Muscle layer of colon (tissue), 2 donors: ENCODE data around the gene CACNA1D.

Experiments
- H3K27ac ChIP-seq: one replicate; pipeline ENCODE4 v1.7.0; 2013; ENCODE audit warnings: low read depth, mild to moderate bottlenecking, low read length, moderate library complexity
- H3K27me3 ChIP-seq, 2 donors: one replicate each; pipeline ENCODE4 v1.7.0; 2013; ENCODE audit warnings: low read length in 2 of 2, mild to moderate bottlenecking in 2 of 2; ENCODE audit not compliant: insufficient read depth in 2 of 2, control insufficient read depth in 1 of 2
- H3K36me3 ChIP-seq: one replicate; pipeline ENCODE4 v1.7.0; 2013; ENCODE audit warnings: mild to moderate bottlenecking, low read length; ENCODE audit not compliant: insufficient read depth
- H3K4me1 ChIP-seq: one replicate; pipeline ENCODE4 v1.7.0; 2013; ENCODE audit warnings: mild to moderate bottlenecking, low read length; ENCODE audit not compliant: insufficient read depth
- H3K4me3 ChIP-seq, 2 donors: one replicate each; pipeline ENCODE4 v1.7.0; 2013; ENCODE audit warnings: low read length in 2 of 2, low read depth in 1 of 2, mild to moderate bottlenecking in 1 of 2, moderate library complexity in 1 of 2
- H3K9ac ChIP-seq: one replicate; pipeline ENCODE4 v1.7.0; 2013; ENCODE audit warnings: low read length
- H3K9me3 ChIP-seq: one replicate; pipeline ENCODE4 v1.7.0; 2013; ENCODE audit warnings: mild to moderate bottlenecking, low read length
- donor health status: abdominal sarcoma.
- donor health status: Adenocarcinoma of cecum.

Gene CACNA1D

GRCh38 chr3:53709860-53710674 lies 215.7 kb downstream of the CACNA1D start:
- H3K27me3 ChIP-seq = no peaks in the 10 kb centered on the region
- no peaks in the 10 kb centered on the region for H3K9me3 ChIP-seq
- no peak overlapping the region for H3K4me3 ChIP-seq
- no peak overlapping the region for H3K9ac ChIP-seq
- no peak overlapping the region for H3K27ac ChIP-seq
- no peaks in the 10 kb centered on the region for H3K36me3 ChIP-seq
- peaks cover 7% of the 10 kb centered on the region for H3K4me1 ChIP-seq

- no peak overlapping the region for H3K27ac ChIP-seq
Measured at GRCh38 chr3:53711387-53711786, 217.0 kb downstream of the CACNA1D start.

GRCh38 chr3:53712817-53713388 lies 218.5 kb downstream of the CACNA1D start:
- H3K9ac ChIP-seq = no peak overlapping the region
- no peak overlapping the region for H3K4me3 ChIP-seq
- H3K27ac ChIP-seq = no peak overlapping the region
- H3K9me3 ChIP-seq = no peaks in the 10 kb centered on the region
- H3K27me3 ChIP-seq = no peaks in the 10 kb centered on the region
- H3K4me1 ChIP-seq = peaks cover 7% of the 10 kb centered on the region
- no peaks in the 10 kb centered on the region for H3K36me3 ChIP-seq

More at GRCh38 chr3:53711387-53711786, 217.0 kb downstream of the CACNA1D start:
- H3K4me3 ChIP-seq = no peak overlapping the region
- H3K4me1 ChIP-seq = peaks cover 7% of the 10 kb centered on the region
- H3K9me3 ChIP-seq = no peaks in the 10 kb centered on the region
- H3K36me3 ChIP-seq = no peaks in the 10 kb centered on the region
- no peak overlapping the region for H3K9ac ChIP-seq
- H3K27me3 ChIP-seq = no peaks in the 10 kb centered on the region

GRCh38 chr3:53713626-53714025 lies 219.2 kb downstream of the CACNA1D start:
- no peak overlapping the region for H3K4me3 ChIP-seq
- H3K9me3 ChIP-seq = no peaks in the 10 kb centered on the region
- H3K4me1 ChIP-seq = peaks cover 7% of the 10 kb centered on the region
- no peaks in the 10 kb centered on the region for H3K36me3 ChIP-seq
- no peak overlapping the region for H3K27ac ChIP-seq
- H3K27me3 ChIP-seq = no peaks in the 10 kb centered on the region
- no peak overlapping the region for H3K9ac ChIP-seq

GRCh38 chr3:53715815-53716483 lies 221.5 kb downstream of the CACNA1D start:
- Histone ChIP-seq H3K27ac (no peak overlapping the region), H3K9ac (no peak overlapping the region), H3K4me1 (no peaks in the 10 kb centered on the region)

GRCh38 chr3:53716998-53717397 lies 222.6 kb downstream of the CACNA1D start:
- Histone ChIP-seq H3K4me1 (no peaks in the 10 kb centered on the region), H3K4me3 (no peak overlapping the region), H3K36me3 (no peaks in the 10 kb centered on the region), H3K27ac (no peak overlapping the region), H3K9ac (no peak overlapping the region), H3K27me3 (no peaks in the 10 kb centered on the region), H3K9me3 (no peaks in the 10 kb centered on the region)

More at GRCh38 chr3:53715815-53716483, 221.5 kb downstream of the CACNA1D start:
- H3K27me3 ChIP-seq = no peaks in the 10 kb centered on the region
- no peaks in the 10 kb centered on the region for H3K36me3 ChIP-seq
- no peak overlapping the region for H3K4me3 ChIP-seq
- H3K9me3 ChIP-seq = no peaks in the 10 kb centered on the region

GRCh38 chr3:53718462-53718861 lies 224.1 kb downstream of the CACNA1D start:
- no peaks in the 10 kb centered on the region for H3K9me3 ChIP-seq
- H3K4me3 ChIP-seq = no peak overlapping the region
- H3K9ac ChIP-seq = no peak overlapping the region
- no peaks in the 10 kb centered on the region for H3K4me1 ChIP-seq
- H3K27me3 ChIP-seq = no peaks in the 10 kb centered on the region
- H3K36me3 ChIP-seq = no peaks in the 10 kb centered on the region
- H3K27ac ChIP-seq = no peak overlapping the region

- no peaks in the 10 kb centered on the region for H3K27me3 ChIP-seq
- no peak overlapping the region for H3K9ac ChIP-seq
- H3K36me3 ChIP-seq = no peaks in the 10 kb centered on the region
Measured at GRCh38 chr3:53719796-53720195, 225.4 kb downstream of the CACNA1D start.

GRCh38 chr3:53721187-53722119 lies 227.0 kb downstream of the CACNA1D start:
- Histone ChIP-seq H3K27me3 (no peaks in the 10 kb centered on the region), H3K9ac (no peak overlapping the region), H3K27ac (no peak overlapping the region), H3K9me3 (no peaks in the 10 kb centered on the region), H3K4me1 (no peaks in the 10 kb centered on the region), H3K36me3 (no peaks in the 10 kb centered on the region), H3K4me3 (no peak overlapping the region)

More at GRCh38 chr3:53719796-53720195, 225.4 kb downstream of the CACNA1D start:
- no peak overlapping the region for H3K4me3 ChIP-seq
- H3K9me3 ChIP-seq = no peaks in the 10 kb centered on the region
- H3K4me1 ChIP-seq = no peaks in the 10 kb centered on the region
- H3K27ac ChIP-seq = no peak overlapping the region

- no peak overlapping the region for H3K9ac ChIP-seq
- H3K27ac ChIP-seq = no peak overlapping the region
- H3K4me3 ChIP-seq = no peak overlapping the region
- no peaks in the 10 kb centered on the region for H3K27me3 ChIP-seq
- H3K4me1 ChIP-seq = no peaks in the 10 kb centered on the region
- H3K36me3 ChIP-seq = no peaks in the 10 kb centered on the region
- H3K9me3 ChIP-seq = no peaks in the 10 kb centered on the region
Measured at GRCh38 chr3:53724566-53724965, 230.2 kb downstream of the CACNA1D start.
